ENCODE measurements around the gene MGAT3.

Gene MGAT3

DNA sequence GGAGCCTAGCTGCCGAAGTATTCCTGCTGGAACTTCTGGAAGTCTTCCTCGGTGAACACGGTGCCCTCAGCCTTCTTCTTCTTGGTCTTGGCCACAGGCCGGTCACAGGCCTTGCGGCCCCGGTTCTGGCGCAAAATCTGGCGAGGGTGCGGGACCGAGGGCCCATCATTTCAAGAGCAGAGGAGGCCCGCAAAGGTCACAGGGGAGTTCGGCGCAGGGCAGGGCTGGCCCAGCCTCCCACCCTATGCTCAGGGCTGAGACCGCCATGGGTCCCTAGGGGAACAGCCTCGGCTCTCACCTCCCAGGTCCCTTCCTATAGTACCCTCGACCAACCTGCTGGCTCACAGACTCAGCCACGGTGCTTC, 72.7 kb downstream of the MGAT3 start:
- DNase-seq (ENCODE audit: low spot score), result no peak

DNA sequence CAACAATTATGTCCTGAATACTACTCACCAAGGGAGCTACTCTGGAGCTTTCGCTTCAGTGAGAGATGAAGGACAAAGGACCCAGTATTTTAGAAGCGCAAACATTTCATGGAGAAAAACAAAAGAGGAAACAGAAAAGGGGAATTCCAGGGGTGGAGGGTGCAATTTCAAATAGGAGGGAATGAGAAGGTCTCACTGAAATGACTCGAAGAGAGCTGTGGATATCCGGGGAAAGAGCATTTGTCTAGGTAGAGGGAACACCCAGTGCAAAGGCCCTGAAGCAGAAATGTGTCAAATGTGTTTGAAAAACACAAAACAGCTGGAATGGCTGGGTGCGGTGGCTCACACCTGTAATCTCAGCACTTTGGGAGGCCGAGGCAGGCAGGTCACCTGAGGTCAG, 73.3 kb downstream of the MGAT3 start:
- DNase-seq (ENCODE audit: low spot score), result no peak

DNA sequence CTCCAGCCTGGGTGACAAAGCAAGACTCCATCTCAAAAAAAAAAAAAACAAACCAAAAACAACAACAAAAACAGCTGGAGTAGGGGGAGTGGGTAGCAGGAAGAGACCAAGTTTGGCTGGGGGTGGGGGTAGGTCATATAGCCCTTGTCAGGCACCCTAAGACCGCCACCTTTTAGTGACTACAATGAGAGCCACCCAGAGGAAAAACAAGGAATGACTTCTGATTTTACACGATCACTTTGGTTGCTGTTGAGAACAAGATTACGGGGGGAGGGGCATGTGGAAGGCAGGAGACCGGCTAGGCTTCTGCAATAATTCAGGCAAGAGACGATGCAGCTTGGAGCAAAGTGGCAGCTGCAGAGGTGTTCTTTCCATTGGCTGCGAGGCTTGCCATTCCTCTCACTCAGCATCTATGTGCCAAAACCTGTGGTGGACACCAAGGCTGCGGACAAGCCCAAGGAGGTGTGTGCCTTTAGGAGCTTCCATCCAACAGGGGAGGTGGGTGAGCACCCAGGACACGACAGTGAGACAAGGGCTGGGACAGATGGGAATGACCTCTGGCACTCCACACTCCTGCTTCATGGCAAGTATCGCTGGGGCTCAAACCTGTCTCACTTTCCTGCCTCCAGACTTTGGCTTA, 74.0 kb downstream of the MGAT3 start:
- peak; percentile 30 for DNase-seq (ENCODE audit: low spot score)

DNA sequence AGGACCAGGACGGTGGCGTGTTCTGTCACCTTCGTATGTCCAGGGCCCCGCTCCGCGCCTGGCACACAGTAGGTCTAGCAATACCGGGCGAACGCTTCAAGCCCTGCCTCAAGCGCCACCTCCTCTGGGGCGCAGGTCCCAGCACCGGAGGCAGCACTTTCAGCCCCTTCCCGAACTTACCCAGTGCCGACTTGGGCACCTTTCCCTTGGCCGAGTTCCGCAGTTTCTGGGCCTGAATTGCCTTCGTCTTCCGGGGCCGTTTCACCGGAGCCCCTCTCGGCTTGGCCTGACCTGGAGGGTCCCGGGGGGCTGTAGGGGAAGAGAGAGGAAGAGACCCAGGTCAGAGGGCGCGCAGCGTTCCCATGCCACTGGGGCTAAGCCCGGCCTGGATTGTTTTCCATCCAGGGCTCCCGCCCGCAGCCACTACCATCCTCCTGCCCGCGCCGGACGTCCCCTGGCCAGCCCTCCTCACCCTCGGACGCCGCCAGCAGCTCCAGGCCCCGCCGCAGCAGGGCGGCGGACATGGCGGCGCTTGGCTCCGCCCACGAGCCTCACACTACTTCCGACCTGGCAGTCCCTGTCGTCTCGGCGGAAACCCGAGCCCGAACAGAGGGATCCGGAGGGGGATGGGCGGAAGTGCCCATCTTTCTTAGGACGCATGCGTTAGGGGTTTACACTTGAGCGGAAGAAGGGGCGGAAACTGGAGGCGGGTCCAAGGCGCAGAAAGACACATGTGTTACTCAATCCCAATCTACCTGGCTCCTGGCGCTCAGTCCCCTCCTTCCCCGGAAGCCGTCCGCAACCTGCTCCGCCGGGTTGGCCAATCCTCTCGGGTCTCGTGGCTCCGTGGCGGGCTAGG, 75.6 kb downstream of the MGAT3 start, which contains the start of gene RPS19BP1:
Gene RPS19BP1, minus strand, starts transcription at position 534 of the 859 bp plus-strand sequence. Its CDS starts 10 bp downstream, at position 524.
- peak; percentile 100 for DNase-seq (ENCODE audit: low spot score)

DNA sequence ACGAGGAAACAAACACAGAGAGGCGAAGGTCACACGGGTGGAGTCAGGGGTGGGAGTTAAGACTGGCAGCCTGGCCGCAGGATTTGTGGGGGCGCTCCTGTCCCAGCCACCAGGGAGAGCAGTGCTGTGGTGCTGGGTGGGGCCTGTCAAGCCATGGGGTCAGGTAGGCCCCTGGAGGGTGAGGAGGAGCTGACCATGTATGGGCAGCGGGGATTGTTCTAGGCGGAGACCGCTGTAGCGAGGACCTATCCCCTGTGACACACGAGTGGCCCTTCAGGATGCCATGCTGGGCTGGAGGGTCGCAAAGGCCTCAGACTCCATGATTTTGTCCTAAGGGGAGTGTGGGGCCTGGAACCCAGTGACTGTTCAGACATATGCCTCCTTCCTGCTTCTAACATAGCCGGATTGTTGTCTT, 77.3 kb downstream of the MGAT3 start:
- DNase-seq (ENCODE audit: low spot score), result no peak

DNA sequence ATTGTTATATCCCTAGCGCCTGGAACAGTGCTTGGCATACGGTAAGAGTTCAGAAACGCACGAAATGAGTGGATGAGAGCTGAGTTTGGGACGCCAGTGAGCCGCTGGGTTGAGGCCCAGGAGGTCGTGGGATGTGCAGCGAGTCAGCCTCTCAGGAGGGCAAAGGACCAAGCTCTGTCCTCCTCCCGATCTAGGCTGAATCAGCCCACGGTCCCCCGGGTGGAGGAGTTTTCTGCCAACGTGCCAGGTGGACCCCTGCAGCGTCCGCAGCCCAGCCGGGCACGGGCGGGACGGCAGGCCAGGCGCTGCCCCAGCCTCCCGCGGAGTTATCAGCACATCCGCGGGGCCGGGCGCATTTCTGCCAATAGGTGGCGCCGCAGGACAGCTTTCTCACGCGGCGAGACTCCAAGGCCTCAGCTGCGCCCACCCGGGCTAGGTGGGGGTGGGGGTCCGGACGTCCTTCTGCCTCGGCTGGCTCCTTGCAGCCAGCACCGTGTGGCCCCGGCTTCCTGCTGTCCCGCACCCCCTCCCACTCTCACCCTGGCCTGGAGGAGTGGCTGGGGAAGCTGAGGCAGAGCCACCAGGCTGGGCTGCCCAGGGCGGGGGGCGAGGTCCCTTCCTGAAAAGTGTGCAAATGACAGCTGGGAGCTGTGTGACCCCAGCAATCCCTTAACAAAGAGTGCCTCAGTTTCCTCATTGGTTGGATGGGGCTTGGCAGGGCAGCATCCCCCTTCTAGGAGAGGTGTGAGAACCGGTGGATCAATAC, 78.0 kb downstream of the MGAT3 start:
- peak; percentile 71 for DNase-seq (ENCODE audit: low spot score)

DNA sequence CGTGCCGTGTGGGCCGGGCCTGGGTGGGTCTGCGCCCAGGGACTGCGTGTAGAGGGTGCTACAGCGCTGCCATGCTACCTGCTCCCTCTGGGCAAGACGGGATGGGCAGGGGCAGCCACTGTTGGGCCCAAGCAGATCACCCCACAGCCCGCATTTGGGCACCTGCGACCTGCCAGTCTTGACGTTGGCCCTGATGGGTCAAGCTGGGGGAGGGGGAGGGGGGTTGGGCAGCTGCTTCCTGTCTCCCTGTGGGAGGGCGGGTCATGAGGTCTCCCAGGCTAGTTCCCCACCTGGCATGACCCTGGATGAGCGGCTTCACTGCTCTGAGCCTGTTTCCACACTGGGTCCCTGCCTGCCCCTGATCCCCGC, 78.5 kb downstream of the MGAT3 start:
- no peak for DNase-seq (ENCODE audit: low spot score)

DNA sequence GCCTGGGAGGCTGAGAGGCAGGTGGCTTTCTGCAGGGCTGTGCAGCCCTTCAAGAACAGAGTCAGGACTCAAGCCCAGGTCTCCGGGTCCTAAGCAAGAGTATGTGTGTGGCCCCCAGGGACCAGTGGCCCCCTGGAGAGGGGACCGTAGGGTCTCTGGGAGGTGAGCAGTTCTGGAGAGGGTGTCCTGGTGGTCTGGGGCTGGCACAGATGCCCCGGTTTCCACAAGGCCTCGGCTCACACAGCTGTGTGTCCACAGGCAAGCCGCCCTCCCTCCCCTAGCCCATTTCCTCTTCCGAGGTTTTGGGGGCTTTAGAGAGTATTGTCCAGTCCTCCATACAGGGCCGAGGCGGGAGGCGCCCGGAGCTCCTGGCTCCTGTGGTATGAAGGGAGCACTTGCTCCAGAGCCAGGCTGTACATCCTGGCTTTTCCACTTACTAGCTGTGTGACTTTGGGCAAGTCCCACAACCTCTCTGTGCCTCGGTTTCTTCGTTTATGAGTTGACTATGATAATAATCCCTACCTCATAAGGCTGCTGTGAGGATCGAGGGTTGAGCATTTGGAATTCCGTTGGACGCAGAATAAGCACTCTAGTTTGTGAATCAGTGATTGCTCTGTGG, 79.1 kb downstream of the MGAT3 start:
- no peak for DNase-seq (ENCODE audit: low spot score)

DNA sequence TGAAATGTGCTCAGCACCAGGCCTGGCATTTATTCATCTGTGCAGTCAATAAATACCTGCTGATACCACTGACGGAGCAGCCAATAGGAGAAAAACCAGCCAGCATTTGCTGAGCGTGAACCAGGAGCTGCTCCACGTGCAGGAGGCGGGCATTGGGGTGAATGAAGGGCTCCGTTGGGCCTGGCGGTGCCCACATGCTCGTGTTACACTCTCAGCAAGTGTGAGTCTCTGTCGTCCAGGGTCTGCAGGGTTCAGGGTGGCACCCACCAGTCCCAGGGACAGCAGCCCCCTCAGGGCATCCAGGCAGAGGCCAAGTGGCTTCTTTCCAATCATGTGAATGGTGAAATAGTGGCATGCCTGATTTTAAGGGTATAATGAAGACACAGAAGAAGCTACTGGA, 79.9 kb downstream of the MGAT3 start:
- no peak for DNase-seq (ENCODE audit: low spot score)

DNA sequence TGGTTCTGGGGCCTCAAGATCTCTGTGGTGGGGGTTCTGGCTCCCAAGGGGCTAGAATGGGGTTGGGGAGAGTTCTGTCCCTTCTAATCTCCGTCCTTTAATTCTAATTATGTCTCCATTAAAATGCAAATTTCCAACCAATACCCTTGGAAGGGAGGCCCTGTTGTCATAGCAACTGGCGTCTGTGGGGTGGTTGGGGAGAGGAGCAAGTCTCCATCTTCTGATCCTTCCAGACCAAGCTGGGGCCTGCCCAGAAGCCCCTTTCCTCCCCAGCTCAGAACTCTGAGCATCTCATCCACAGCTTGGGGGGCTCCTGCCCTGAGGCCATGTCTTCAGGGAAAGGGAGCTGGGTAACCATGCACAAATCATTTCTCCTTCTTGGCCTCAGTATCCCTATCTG, 81.2 kb downstream of the MGAT3 start:
- DNase-seq (ENCODE audit: low spot score), result no peak

All from CD4-positive, alpha-beta T cell treated with Interleukin-6 at 100 ng/mL for 8 hours (primary cell).